WERI-Rb-1 (cell line): Measurements from ENCODE around the gene TBCD.
"Not testable (repeated sequence)": the region's sequence is repeated elsewhere in the genome, so short reads cannot be mapped to it uniquely, and the experiment has no call there.

Source experiments
- DNase-seq: peaks from one replicate; pipeline ENCODE4 v3.0.0-alpha.2; 2020
- H3K27ac ChIP-seq: fragments of 250-450 bp; sonication (Bioruptor Pico); 2 replicates; pipeline ENCODE4 v1.5.1; 2020; ENCODE audit warnings: mild to moderate bottlenecking, moderate library complexity
- H3K27me3 ChIP-seq: fragments of 250-450 bp; sonication (Bioruptor Pico); 2 replicates; pipeline ENCODE4 v1.5.1; 2021; ENCODE audit warnings: mild to moderate bottlenecking, low read depth, moderate library complexity; ENCODE audit not compliant: insufficient read depth, severe bottlenecking
- H3K36me3 ChIP-seq: fragments of 250-450 bp; sonication (Bioruptor Pico); 2 replicates; pipeline ENCODE4 v1.5.1; 2020; ENCODE audit warnings: mild to moderate bottlenecking, moderate library complexity
- H3K4me3 ChIP-seq: 2 replicates; pipeline ENCODE4 v1.5.1; 2011; ENCODE audit warnings: low read depth, mild to moderate bottlenecking, control low read depth, low read length
- H3K9me3 ChIP-seq: fragments of 250-450 bp; sonication (Bioruptor Pico); 2 replicates; pipeline ENCODE4 v1.5.1; 2021; ENCODE audit warnings: mild to moderate bottlenecking, moderate library complexity; ENCODE audit not compliant: severe bottlenecking
- CTCF ChIP-seq: IDR thresholded peaks from 2 replicates; pipeline ENCODE4 v1.5.1; 2011; ENCODE audit warnings: low read depth, mild to moderate bottlenecking, control low read depth, inconsistent platforms, low read length

The TBCD gene

GRCh38 chr17:82780195-82780594, 28.3 kb downstream of the TBCD start:
- TF ChIP-seq CTCF: no peak
- no peak for DNase-seq
- Histone ChIP-seq H3K4me3 (no peak overlapping the region), H3K9me3 (peaks cover 2% of the 10 kb centered on the region), H3K27me3 (no peaks in the 10 kb centered on the region), H3K27ac (no peak overlapping the region), H3K36me3 (peaks cover 72% of the 10 kb centered on the region)

GRCh38 chr17:82780971-82781893, 29.4 kb downstream of the TBCD start:
- no peak for DNase-seq
- H3K36me3 ChIP-seq: peaks cover 70% of the 10 kb centered on the region
- H3K27ac ChIP-seq: peak overlapping the region; percentile 23; the same call in 1 of the 2 replicates
- peaks cover 2% of the 10 kb centered on the region for H3K9me3 ChIP-seq
- TF ChIP-seq CTCF: no peak
- H3K27me3 ChIP-seq: no peaks in the 10 kb centered on the region
- H3K4me3 ChIP-seq: no peak overlapping the region

- peaks cover 2% of the 10 kb centered on the region for H3K9me3 ChIP-seq
- H3K4me3 ChIP-seq: no peak overlapping the region
- H3K27ac ChIP-seq: no peak overlapping the region
- peaks cover 66% of the 10 kb centered on the region for H3K36me3 ChIP-seq
- TF ChIP-seq CTCF: peak; percentile 98
- H3K27me3 ChIP-seq: no peaks in the 10 kb centered on the region
- peak; percentile 80 for DNase-seq
Observed at GRCh38 chr17:82781894-82782274, 30.0 kb downstream of the TBCD start.

- no peak for TF ChIP-seq CTCF
- Histone ChIP-seq H3K36me3 (peaks cover 68% of the 10 kb centered on the region), H3K9me3 (peaks cover 2% of the 10 kb centered on the region), H3K27ac (no peak overlapping the region), H3K4me3 (no peak overlapping the region), H3K27me3 (no peaks in the 10 kb centered on the region)
- no peak for DNase-seq
Observed at GRCh38 chr17:82782657-82783207, 30.9 kb downstream of the TBCD start.

GRCh38 chr17:82783498-82783897, 31.6 kb downstream of the TBCD start:
- no peak for TF ChIP-seq CTCF
- peaks cover 76% of the 10 kb centered on the region for H3K36me3 ChIP-seq

GRCh38 chr17:82785581-82785980, 33.7 kb downstream of the TBCD start:
- H3K27me3 ChIP-seq, DNase-seq, H3K27ac ChIP-seq, H3K4me3 ChIP-seq, H3K9me3 ChIP-seq: not testable (repeated sequence)
- H3K36me3 ChIP-seq: peaks cover 83% of the 10 kb centered on the region

More at GRCh38 chr17:82783498-82783897, 31.6 kb downstream of the TBCD start:
- DNase-seq: no peak
- H3K27me3 ChIP-seq: no peaks in the 10 kb centered on the region
- H3K9me3 ChIP-seq: peaks cover 2% of the 10 kb centered on the region
- H3K27ac ChIP-seq: no peak overlapping the region
- H3K4me3 ChIP-seq: no peak overlapping the region
